Sigmoid colon (tissue), 7 donors: ENCODE data around the gene MAST4. TPM values are rescaled to one million over a fixed set of nuclear protein-coding genes. Genes with fewer than 3 reads are reported as not detected.
A peak's percentile ranks its signal among the peaks of the same experiment; 100 is the strongest.

Source experiments
- DNase-seq: peaks from one replicate; pipeline ENCODE4 v3.0.0-alpha.2; 2019
- H3K27ac ChIP-seq, 4 donors: fragments of 200-600 bp; sonication (generic); one replicate each; pipeline ENCODE4 v1.5.1; 2016 to 2019; ENCODE audit warnings: mild to moderate bottlenecking in 1 of 4
- H3K27me3 ChIP-seq, 3 donors: fragments of 200-600 bp; sonication (generic); one replicate each; pipeline ENCODE4 v1.5.1; 2019; ENCODE audit warnings: mild to moderate bottlenecking in 1 of 3
- H3K36me3 ChIP-seq, 4 donors: fragments of 200-600 bp; sonication (generic); one replicate each; pipeline ENCODE4 v1.5.1; 2016 to 2019
- H3K4me1 ChIP-seq, 4 donors: fragments of 200-600 bp; sonication (generic); one replicate each; pipeline ENCODE4 v1.5.1; 2017 to 2019
- H3K4me3 ChIP-seq, 4 donors: fragments of 200-600 bp; sonication (generic); one replicate each; pipeline ENCODE4 v1.5.1; 2017 to 2019; ENCODE audit warnings: mild to moderate bottlenecking in 2 of 4, moderate library complexity in 1 of 4
- H3K9me3 ChIP-seq, 4 donors: fragments of 200-600 bp in 3 of 4; sonication (generic) in 3 of 4; one replicate each; pipeline versions ENCODE4 v1.5.1 to v1.6.1; 2013 to 2019
- CTCF ChIP-seq, 4 experiments: fragments of 450-650 bp in 3 of 4; fragments of 200-600 bp in 1 of 4; IDR thresholded peaks; one replicate each; pipeline ENCODE4 v1.5.1; 2016 to 2019; ENCODE audit warnings: antibody characterized with exemption in 4 of 4, mild to moderate bottlenecking in 3 of 4, moderate library complexity in 2 of 4
- EP300 ChIP-seq, 4 donors: sonication (generic); formaldehyde crosslinking; IDR thresholded peaks; one replicate each; pipeline ENCODE4 v1.6.1; 2017; ENCODE audit warnings: antibody characterized with exemption in 4 of 4
- POLR2A ChIP-seq, 2 donors: fragments of 450-650 bp; IDR thresholded peaks; one replicate each; pipeline ENCODE4 v1.6.1; 2016; ENCODE audit warnings: antibody characterized with exemption in 2 of 2, mild to moderate bottlenecking in 2 of 2, moderate library complexity in 2 of 2
- POLR2AphosphoS5 ChIP-seq, 4 donors: sonication (generic); formaldehyde crosslinking; IDR thresholded peaks; one replicate each; pipeline ENCODE4 v1.6.1; 2017; ENCODE audit warnings: antibody characterized with exemption in 4 of 4
- WGBS, 2 donors: extraction: QIAGEN DNeasy Blood & Tissue Kit; methylation state at CpG; one replicate each; pipeline ENCODE4 v1.1.7; 2013; 5-methylcytosine and 5-hydroxymethylcytosine counted together
- intact Hi-C: fragments of 100-400 bp; cut with DNase I; formaldehyde crosslinking; loops from one replicate; pipeline ENCODE4 v1.15.1; 2023
- polyA plus RNA-seq, 3 donors: library from polyadenylated mRNA; stranded (reverse); fragments of 200-250 nt; gene quantifications; one replicate each; pipeline ENCODE4 v1.2.3, GENCODE V29; 2013
- total RNA-seq, 4 donors: library from RNA; depleted of rRNA; stranded (reverse); fragments of >200 nt; gene quantifications; one replicate each; pipeline ENCODE4 v1.1.0, GENCODE V29; 2016
- donor health status: healthy with polysubstance abuse.
- donor health status: Bipolar disorder and iron deficiency.
- donor health status: healthy.

The MAST4 gene
- total and polyA plus RNA-seq, 7 donors, result 1.6 to 30.7 (median 15.7) TPM

DNA sequence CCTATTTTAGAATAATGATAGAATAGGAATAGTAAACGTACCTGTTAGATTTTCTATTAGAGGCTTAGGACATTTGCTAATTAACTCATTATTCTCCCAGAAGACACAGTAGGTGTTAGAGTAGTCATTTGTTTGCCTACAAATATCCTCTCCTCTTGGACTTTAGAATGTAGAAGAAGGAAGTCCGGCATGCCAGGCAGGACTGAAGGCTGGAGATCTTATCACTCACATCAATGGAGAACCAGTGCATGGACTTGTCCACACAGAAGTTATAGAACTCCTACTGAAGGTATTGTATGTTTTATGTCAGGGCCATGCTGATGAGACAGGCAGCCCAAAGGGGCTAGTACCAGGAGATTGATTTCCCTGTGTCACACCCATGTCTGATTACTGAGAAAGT, 557.1 kb downstream of the MAST4 start:
- Histone ChIP-seq H3K36me3 (peaks cover 0 to 55% (median 14%) of the 10 kb centered on the region in 4 donors), H3K27ac (no peak overlapping the region)
- TF ChIP-seq POLR2AphosphoS5 (IDR thresholded peaks at IDR 0.05) (no peak), EP300 (IDR thresholded peaks at IDR 0.05) (no peak), POLR2A (IDR thresholded peaks at IDR 0.05) (no peak), CTCF (IDR thresholded peaks at IDR 0.05) (no peak)

DNA sequence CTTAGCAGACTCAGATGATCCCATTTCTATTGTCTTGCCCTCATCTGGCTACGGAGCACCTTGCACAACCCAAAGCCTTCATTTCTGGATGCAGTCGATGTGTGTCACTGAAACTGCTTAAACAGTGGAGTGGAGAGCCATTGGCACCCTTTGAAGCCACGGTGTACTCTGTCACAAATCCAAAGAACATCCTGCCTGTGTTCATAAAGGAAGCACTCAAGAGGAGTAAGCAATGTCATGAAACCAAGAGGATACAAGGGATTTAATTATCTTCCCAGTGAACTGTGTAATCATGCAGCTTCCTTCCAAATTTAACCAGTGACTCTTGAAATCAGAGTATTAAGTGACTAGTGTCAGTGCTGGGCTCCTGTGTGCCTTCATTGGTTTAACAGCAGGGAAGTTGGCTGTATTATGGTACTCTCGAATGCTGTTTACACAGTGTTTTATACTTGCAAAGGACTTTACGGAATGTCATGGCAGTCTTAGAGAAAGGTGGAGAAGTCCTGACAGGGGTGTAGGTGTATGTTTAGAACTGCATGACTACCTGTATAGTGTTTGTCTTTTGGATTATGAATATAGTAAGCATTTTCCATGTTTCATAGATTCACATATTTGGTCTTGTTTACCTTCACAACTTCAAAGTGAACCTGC, 558.5 kb downstream of the MAST4 start:
- Histone ChIP-seq H3K4me1 (no peaks in the 10 kb centered on the region), H3K9me3 (no peaks in the 10 kb centered on the region), H3K4me3 (no peak overlapping the region), H3K36me3 (peaks cover 0 to 55% (median 14%) of the 10 kb centered on the region in 4 donors), H3K27ac (no peak overlapping the region), H3K27me3 (no peaks in the 10 kb centered on the region)
- WGBS, 2 donors, result 42 to 69% methylated on average over 5 of the region's 5 CpGs
- intact Hi-C loops, result no loop called here
- TF ChIP-seq POLR2A (IDR thresholded peaks at IDR 0.05) (no peak), CTCF (IDR thresholded peaks at IDR 0.05) (no peak), EP300 (IDR thresholded peaks at IDR 0.05) (no peak), POLR2AphosphoS5 (IDR thresholded peaks at IDR 0.05) (no peak)
- DNase-seq, result no peak

More for the DNA sequence above, 557.1 kb downstream of the MAST4 start:
- H3K9me3 ChIP-seq, result no peaks in the 10 kb centered on the region
- intact Hi-C loops, result no loop called here
- H3K27me3 ChIP-seq, result no peaks in the 10 kb centered on the region
- 46 to 78% methylated on average over 2 of the region's 2 CpGs for WGBS, 2 donors
- no peak for DNase-seq
- H3K4me1 ChIP-seq, result no peaks in the 10 kb centered on the region
- no peak overlapping the region for H3K4me3 ChIP-seq

DNA sequence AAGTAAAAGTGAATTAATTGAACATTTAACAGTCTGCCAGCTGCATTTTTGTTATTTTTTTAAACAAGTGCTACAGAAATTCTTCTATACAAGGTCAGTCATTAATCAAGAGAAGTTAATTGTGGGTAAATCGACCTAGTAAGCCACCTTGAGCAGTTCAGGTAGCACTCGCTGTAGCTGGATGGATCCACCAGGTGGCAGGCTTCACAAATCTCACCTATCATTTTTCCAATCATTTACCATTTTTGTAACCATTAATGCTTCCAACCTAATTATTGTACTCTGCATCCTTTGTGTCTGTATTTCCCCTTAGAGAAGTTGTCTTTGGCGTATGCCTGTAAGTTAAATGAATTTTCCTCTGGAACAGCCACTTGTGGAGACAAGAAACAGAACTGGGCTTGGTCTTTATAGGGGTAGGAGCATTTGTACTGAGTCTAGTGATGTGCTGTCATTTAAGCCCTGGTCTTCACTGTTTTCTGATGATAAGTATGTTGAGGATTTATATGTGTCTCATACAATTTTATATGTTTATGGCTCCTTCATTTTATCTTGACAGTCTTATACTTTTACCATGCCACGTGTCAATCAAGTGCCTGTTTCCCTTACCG, 560.9 kb downstream of the MAST4 start:
- Histone ChIP-seq H3K4me1 (peaks cover 0 to 15% (median 9%) of the 10 kb centered on the region in 4 donors), H3K4me3 (no peak overlapping the region), H3K9me3 (no peaks in the 10 kb centered on the region), H3K27ac (no peak overlapping the region), H3K27me3 (no peaks in the 10 kb centered on the region), H3K36me3 (peaks cover 0 to 42% (median 14%) of the 10 kb centered on the region in 4 donors)
- intact Hi-C loops, result no loop called here
- WGBS, 2 donors, result 51 to 62% methylated on average over 5 of the region's 5 CpGs
- TF ChIP-seq EP300 (IDR thresholded peaks at IDR 0.05) (no peak), CTCF (IDR thresholded peaks at IDR 0.05) (peak; percentile 33 to 78 (median 74))
- DNase-seq, result no peak

- intact Hi-C loops, result loop anchor here (10.0 kb wide), 1 partner anchor 1125 kb away; no protein-coding TSS in a partner anchor
- TF ChIP-seq EP300 (IDR thresholded peaks at IDR 0.05) (no peak), POLR2AphosphoS5 (IDR thresholded peaks at IDR 0.05) (no peak), CTCF (IDR thresholded peaks at IDR 0.05) (no peak), POLR2A (IDR thresholded peaks at IDR 0.05) (no peak)
- no peaks in the 10 kb centered on the region for H3K27me3 ChIP-seq
- H3K4me1 ChIP-seq, result peaks cover 0 to 15% (median 9%) of the 10 kb centered on the region in 4 donors
- H3K27ac ChIP-seq, result peak overlapping the region in 1 of 4 donors; percentile 47
- peaks cover 13 to 43% (median 20%) of the 10 kb centered on the region in 4 donors for H3K36me3 ChIP-seq
- no peak overlapping the region for H3K4me3 ChIP-seq
- no peak for DNase-seq
- no peaks in the 10 kb centered on the region for H3K9me3 ChIP-seq
- 95% methylated on average over 3 of the region's 3 CpGs for WGBS, 2 donors
Observed at GRCh38 chr5:67160272-67160671, 564.1 kb downstream of the MAST4 start.
